Endothelial cell of umbilical vein (primary cell): ENCODE measurements around the gene NT5C1A. TPM values are rescaled to one million over a fixed set of nuclear protein-coding genes. Genes with fewer than 3 reads are reported as not detected.
A peak's percentile ranks its signal among the peaks of the same experiment; 100 is the strongest.

Source experiments
- Bru-seq: library from RNA; stranded (reverse); fragments of 400-500 nt; gene quantifications from one replicate; lab custom pipeline; 2021; lab: Mats Ljungman, UMichigan
- BruChase-seq, 2 experiments: library from RNA; stranded (reverse); fragments of 400-500 nt; gene quantifications; one replicate each; lab custom pipeline; 2021; lab: Mats Ljungman, UMichigan
- BruUV-seq: library from RNA; stranded (reverse); fragments of 400-500 nt; replicated peaks from 2 replicates; lab custom pipeline; 2021; lab: Mats Ljungman, UMichigan
- CTCF ChIA-PET: fragments of 300-600, 350-600 bp; sonication (Branson Sonifier 250); formaldehyde crosslinking; loops from one replicate; lab custom pipeline; 2021; ENCODE audit warnings: antibody characterized with exemption, inconsistent platforms; lab: Charles Lee
- POLR2A ChIA-PET: fragments of 300-600, 350-600 bp; sonication (Branson Sonifier 250); formaldehyde crosslinking; loops from one replicate; lab custom pipeline; 2021; ENCODE audit warnings: antibody characterized with exemption, inconsistent platforms; lab: Charles Lee
- DNase-seq: peaks from one replicate; pipeline ENCODE4 v3.0.0-alpha.2; 2011; ENCODE audit warnings: low read depth, low spot score
- FAIRE-seq: peaks from 2 replicates; lab custom pipeline; 2011; peaks lifted over from hg19 to GRCh38; lab: Jason Lieb, UNC
- H2AFZ ChIP-seq: 2 replicates; pipeline ENCODE4 v1.6.0; 2012; ENCODE audit warnings: low read depth, low read length, control low read depth, inconsistent platforms
- H3K27ac ChIP-seq: 2 replicates; pipeline ENCODE4 v1.5.1; 2011; ENCODE audit warnings: low read depth, mild to moderate bottlenecking, control low read depth, low read length, moderate library complexity; ENCODE audit not compliant: insufficient read depth
- H3K27me3 ChIP-seq, 2 experiments: 2 replicates each; pipeline versions ENCODE4 v1.6.0 to v1.6.1; 2011; ENCODE audit warnings: low read length in 2 of 2, mixed read lengths in 1 of 2; ENCODE audit not compliant: control insufficient read depth in 2 of 2, insufficient read depth in 2 of 2
- H3K36me3 ChIP-seq, 2 experiments: 2 replicates in 1 of 2; 3 replicates in 1 of 2; pipeline ENCODE4 v1.5.1; 2011; ENCODE audit warnings: low read length in 2 of 2, mild to moderate bottlenecking in 1 of 2, moderate library complexity in 1 of 2; ENCODE audit not compliant: control insufficient read depth in 2 of 2, insufficient read depth in 2 of 2; ENCODE audit errors: extremely low read depth in 1 of 2
- H3K4me1 ChIP-seq: 3 replicates; pipeline ENCODE4 v1.5.1; 2011; ENCODE audit warnings: mild to moderate bottlenecking, low read length; ENCODE audit not compliant: control insufficient read depth, insufficient read depth; ENCODE audit errors: extremely low read depth
- H3K4me2 ChIP-seq: 2 replicates; pipeline ENCODE4 v1.6.1; 2011; ENCODE audit warnings: low read length, control low read depth, mixed read lengths; ENCODE audit not compliant: insufficient read depth
- H3K4me3 ChIP-seq, 3 experiments: fragments of 200-600 bp in 1 of 3; sonication (generic), shearing (Covaris generic) in 1 of 3; replicated peaks in 1 of 3; 2 replicates each; pipeline ENCODE4 v1.5.1; 2011 to 2016; ENCODE audit warnings: control low read depth in 3 of 3, low read length in 3 of 3, mild to moderate bottlenecking in 2 of 3, inconsistent platforms in 1 of 3, low read depth in 1 of 3, moderate library complexity in 1 of 3; ENCODE audit not compliant: insufficient read depth in 1 of 3
- H3K79me2 ChIP-seq: 2 replicates; pipeline ENCODE4 v1.6.0; 2012; ENCODE audit warnings: low read length, inconsistent platforms; ENCODE audit not compliant: control insufficient read depth, insufficient read depth
- H3K9ac ChIP-seq: replicated peaks from 2 replicates; pipeline ENCODE3; 2011; ENCODE audit warnings: low read length, control low read depth; ENCODE audit not compliant: insufficient read depth; ENCODE audit errors: extremely low read depth
- H3K9me1 ChIP-seq: replicated peaks from 3 replicates; pipeline ENCODE4 v1.6.0; 2011; ENCODE audit warnings: mild to moderate bottlenecking, low read length; ENCODE audit not compliant: control insufficient read depth, insufficient read depth; ENCODE audit errors: extremely low read depth
- H3K9me3 ChIP-seq: replicated peaks from 2 replicates; pipeline ENCODE4 v1.5.1; 2012; ENCODE audit warnings: low read length, inconsistent platforms; ENCODE audit not compliant: control insufficient read depth, insufficient read depth
- H4K20me1 ChIP-seq: replicated peaks from 2 replicates; pipeline ENCODE3; 2011; ENCODE audit warnings: mild to moderate bottlenecking, low read length; ENCODE audit not compliant: control insufficient read depth, insufficient read depth; ENCODE audit errors: extremely low read depth
- EZH2 ChIP-seq: IDR thresholded peaks from 2 replicates; pipeline ENCODE4 v1.6.1; 2012; ENCODE audit warnings: borderline replicate concordance, low read depth, mild to moderate bottlenecking, moderate library complexity, low read length, inconsistent platforms; ENCODE audit not compliant: severe bottlenecking
- MAX ChIP-seq: IDR thresholded peaks from 2 replicates; pipeline ENCODE4 v1.6.1; 2011; ENCODE audit not compliant: insufficient read depth, insufficient read length
- dilution Hi-C: fragments of 300-500 bp; cut with MboI; formaldehyde crosslinking; loops from one replicate; pipeline ENCODE4 v1.15.0; 2019; ENCODE audit warnings: low sequenced_read_pairs; ENCODE audit not compliant: extremely low pct_ligation_motif_present
- intact Hi-C: fragments of 100-400 bp; cut with micrococcal nuclease; formaldehyde crosslinking; loops from one replicate; pipeline ENCODE4 v1.10.0; 2022
- long read RNA-seq: library from polyadenylated mRNA; stranded (forward); transcript quantifications from one replicate; pipeline ENCODE4 v2.0.0, GENCODE V29; 2021
- polyA minus RNA-seq, 3 experiments: library from RNA; depleted of rRNA, polyadenylated mRNA; stranded (reverse); fragments of >200 nt; gene quantifications; 1 replicate in 1 of 3; 2 replicates in 2 of 3; pipeline ENCODE4 v1.2.3, GENCODE V29; 2011
- polyA plus RNA-seq, 4 experiments: library from polyadenylated mRNA; depleted of rRNA in 3 of 4; stranded (reverse) in 3 of 4; unstranded in 1 of 4; fragments of >200 nt; gene quantifications; 2 replicates each; pipeline versions ENCODE4 v1.2.1 to v1.2.3, GENCODE V29; 2011 to 2012; ENCODE audit warnings: missing spikeins in 1 of 4
- total RNA-seq: library from RNA; stranded (reverse); gene quantifications from 2 replicates; pipeline ENCODE4 v1.2.3, GENCODE V29; 2021

NT5C1A gene
- total RNA-seq = not detected in 2 replicates
- not detected in 2 replicates for polyA plus RNA-seq
- polyA plus RNA-seq (2011; cell fraction: cytosol; rRNA removed) = not detected in 2 replicates
- not detected in 2 replicates for polyA plus RNA-seq (2011; cell fraction: nucleus; rRNA removed)
- not detected in 2 replicates for polyA plus RNA-seq (2012)
- not detected in 2 replicates for polyA minus RNA-seq
- polyA minus RNA-seq (2011; cell fraction: cytosol; rRNA and poly(A)+ RNA removed) = not detected
- not detected in 2 replicates for polyA minus RNA-seq (2011; cell fraction: nucleus; rRNA and poly(A)+ RNA removed)
- not detected for Bru-seq, nascent RNA
- BruChase-seq, experiment 1, labeled RNA remaining after a 6-hour chase = not detected
- BruChase-seq, experiment 2, labeled RNA remaining after a 2-hour chase = not detected
- long read RNA-seq = 0 reads

GRCh38 chr1:39671793-39672550 is at the start of gene NT5C1A:
Gene NT5C1A (minus strand): TSS chr1:39672107. CDS start chr1:39672038, 69 bp downstream.
- no peaks in the 10 kb centered on the region for H3K36me3 ChIP-seq
- intact Hi-C loops = loop anchor here (1.0 kb wide), 1 partner anchor 48 kb away; no protein-coding TSS in a partner anchor
- H4K20me1 ChIP-seq = no peaks in the 10 kb centered on the region
- H3K4me2 ChIP-seq = no peak within 1 kb of the TSS
- H2AFZ ChIP-seq = no peak within 1 kb of the TSS
- no peaks in the 10 kb centered on the region for H3K4me1 ChIP-seq
- ChIA-PET CTCF (interaction anchor here (0.7 to 9.8 kb wide), 15 partner anchors 9 to 264 kb away, joined by 3 to 113 read pairs (median 4); partner anchors contain the start of gene PPIE), POLR2A (no interaction called here)
- TF ChIP-seq EZH2 (peak; percentile 33), MAX (no peak)
- peak within 1 kb of the TSS in 1 of 3 experiments; percentile 3 for H3K4me3 ChIP-seq
- H3K27me3 ChIP-seq = peaks cover 45 to 49% of the 10 kb centered on the region in 2 experiments
- H3K27ac ChIP-seq = no peak within 1 kb of the TSS
- no peaks in the 10 kb centered on the region for H3K79me2 ChIP-seq
- BruUV-seq = no TSS peak
- FAIRE-seq (no peak), DNase-seq (no peak)
- no peak within 1 kb of the TSS for H3K9ac ChIP-seq
- H3K9me1 ChIP-seq = no peaks in the 10 kb centered on the region
- H3K9me3 ChIP-seq = no peaks in the 10 kb centered on the region
- dilution Hi-C loops = no loop called here

- dilution Hi-C loops (no loop called here), intact Hi-C loops (loop anchor here (5.0 kb wide), 2 partner anchors 69 to 229 kb away; partner anchors contain the start of gene BMP8A)
- H3K79me2 ChIP-seq = no peaks in the 10 kb centered on the region
- no peak overlapping the region for H3K9ac ChIP-seq
- no peaks in the 10 kb centered on the region for H3K36me3 ChIP-seq
- no peak overlapping the region for H3K4me3 ChIP-seq
- H3K27ac ChIP-seq = no peak overlapping the region
- DNase-seq = no peak
- no peak for FAIRE-seq
- H3K9me1 ChIP-seq = no peaks in the 10 kb centered on the region
- peaks cover 29 to 65% of the 10 kb centered on the region in 2 experiments for H3K27me3 ChIP-seq
- no peak for TF ChIP-seq EZH2
- CTCF ChIA-PET = interaction anchor here (6.1 kb wide), 1 partner anchor 50 kb away, joined by 68 read pairs; the partner anchor contains the start of gene NT5C1A
- no peaks in the 10 kb centered on the region for H3K9me3 ChIP-seq
- H3K4me2 ChIP-seq = no peak overlapping the region
- no peaks in the 10 kb centered on the region for H4K20me1 ChIP-seq
- POLR2A ChIA-PET = no interaction called here
- no peaks in the 10 kb centered on the region for H3K4me1 ChIP-seq
- no TSS peak for BruUV-seq
- no peak overlapping the region for H2AFZ ChIP-seq
Observed at GRCh38 chr1:39721664-39722063, 49.8 kb upstream of the NT5C1A start.
